ENCODE results near the gene LY86. TPM values are rescaled to one million over a fixed set of nuclear protein-coding genes. Genes with fewer than 3 reads are reported as not detected.

Gene LY86
- total RNA-seq, 4 donors from 2014 or later = 1.2 to 2.8 TPM; not detected in 2

DNA sequence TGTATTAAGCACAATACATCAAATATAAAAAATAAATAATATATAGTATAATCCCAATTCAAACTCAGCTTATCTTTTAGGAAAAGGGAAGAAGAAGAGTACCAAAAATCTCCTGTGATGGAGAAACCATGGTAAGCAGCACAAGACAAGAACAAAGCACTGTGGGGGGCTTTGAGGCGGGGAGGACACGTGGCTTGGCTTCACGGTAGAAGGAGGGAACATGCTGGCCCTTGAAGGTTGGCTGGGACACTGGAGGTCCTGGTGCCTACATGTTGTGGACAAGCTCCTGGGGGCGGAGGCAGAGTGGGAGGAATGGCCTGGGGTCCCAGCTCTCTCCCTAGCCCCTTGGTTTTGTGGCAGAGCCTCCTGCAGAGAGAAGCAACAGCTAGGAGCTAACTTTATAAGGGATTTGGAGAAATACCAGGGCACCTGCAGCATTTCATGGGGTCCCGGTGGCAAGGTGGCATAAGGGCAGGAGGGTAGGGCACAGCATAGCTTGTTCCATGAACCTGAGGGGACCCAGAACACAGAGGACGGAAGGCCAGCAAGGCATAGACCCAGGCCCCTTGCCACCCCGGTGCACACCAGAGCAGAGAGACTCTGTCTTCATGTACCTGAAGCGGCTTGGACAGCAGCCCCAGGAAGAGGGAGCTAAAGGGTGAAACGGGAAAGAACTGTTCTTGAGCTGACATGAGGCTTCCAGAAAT lies 72.0 kb downstream of the LY86 start:
- intact Hi-C loops (cut with DNase I) = no loop called here
- no peak for DNase-seq
- Histone ChIP-seq H3K36me3 (no peaks in the 10 kb centered on the region), H3K4me3 (replicated peaks in 1 of 3) (no peak overlapping the region), H3K27me3 (no peaks in the 10 kb centered on the region), H3K27ac (no peak overlapping the region), H3K9me3 (no peaks in the 10 kb centered on the region), H3K4me1 (peaks cover 0 to 4% of the 10 kb centered on the region in 2 donors)
- 87 to 89% methylated on average over 9 of the region's 9 CpGs for WGBS, 2 donors
- TF ChIP-seq POLR2A (IDR thresholded peaks at IDR 0.05) = no peak
- TF ChIP-seq, protein P1, sequence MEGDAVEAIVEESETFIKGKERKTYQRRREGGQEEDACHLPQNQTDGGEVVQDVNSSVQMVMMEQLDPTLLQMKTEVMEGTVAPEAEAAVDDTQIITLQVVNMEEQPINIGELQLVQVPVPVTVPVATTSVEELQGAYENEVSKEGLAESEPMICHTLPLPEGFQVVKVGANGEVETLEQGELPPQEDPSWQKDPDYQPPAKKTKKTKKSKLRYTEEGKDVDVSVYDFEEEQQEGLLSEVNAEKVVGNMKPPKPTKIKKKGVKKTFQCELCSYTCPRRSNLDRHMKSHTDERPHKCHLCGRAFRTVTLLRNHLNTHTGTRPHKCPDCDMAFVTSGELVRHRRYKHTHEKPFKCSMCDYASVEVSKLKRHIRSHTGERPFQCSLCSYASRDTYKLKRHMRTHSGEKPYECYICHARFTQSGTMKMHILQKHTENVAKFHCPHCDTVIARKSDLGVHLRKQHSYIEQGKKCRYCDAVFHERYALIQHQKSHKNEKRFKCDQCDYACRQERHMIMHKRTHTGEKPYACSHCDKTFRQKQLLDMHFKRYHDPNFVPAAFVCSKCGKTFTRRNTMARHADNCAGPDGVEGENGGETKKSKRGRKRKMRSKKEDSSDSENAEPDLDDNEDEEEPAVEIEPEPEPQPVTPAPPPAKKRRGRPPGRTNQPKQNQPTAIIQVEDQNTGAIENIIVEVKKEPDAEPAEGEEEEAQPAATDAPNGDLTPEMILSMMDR (IDR thresholded peaks at IDR 0.05) = no peak

DNA sequence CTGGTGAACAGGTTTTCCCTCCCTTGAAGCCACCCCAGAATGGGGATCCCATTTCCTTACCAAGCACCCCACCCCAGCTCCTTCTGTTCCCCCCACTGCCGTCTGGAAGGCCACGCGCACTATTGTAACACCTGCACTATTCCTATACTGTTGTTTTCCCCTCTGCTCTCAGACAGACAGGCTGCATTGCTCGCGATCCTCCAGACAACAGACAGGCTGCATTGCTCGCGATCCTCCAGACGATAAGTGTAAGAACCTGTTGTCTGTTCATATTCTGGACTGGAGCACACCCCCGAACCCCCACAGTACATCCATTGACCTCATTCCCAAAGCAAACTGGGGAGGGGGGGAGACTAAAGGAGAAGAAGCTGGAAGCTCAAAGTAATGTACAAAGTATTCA lies 72.7 kb downstream of the LY86 start:
- H3K36me3 ChIP-seq = no peaks in the 10 kb centered on the region
- H3K27me3 ChIP-seq = no peaks in the 10 kb centered on the region
- DNase-seq = no peak
- peaks cover 0 to 4% of the 10 kb centered on the region in 2 donors for H3K4me1 ChIP-seq
- whole genome bisulfite sequencing, 2 donors = 83 to 94% methylated on average over 9 of the region's 9 CpGs
- H3K4me3 ChIP-seq (replicated peaks in 1 of 3) = no peak overlapping the region
- no peak overlapping the region for H3K27ac ChIP-seq
- TF ChIP-seq, protein P1 (IDR thresholded peaks at IDR 0.05) = no peak
- no peak for TF ChIP-seq POLR2A (IDR thresholded peaks at IDR 0.05)
- H3K9me3 ChIP-seq = no peaks in the 10 kb centered on the region
- intact Hi-C loops (cut with DNase I) = no loop called here

DNA sequence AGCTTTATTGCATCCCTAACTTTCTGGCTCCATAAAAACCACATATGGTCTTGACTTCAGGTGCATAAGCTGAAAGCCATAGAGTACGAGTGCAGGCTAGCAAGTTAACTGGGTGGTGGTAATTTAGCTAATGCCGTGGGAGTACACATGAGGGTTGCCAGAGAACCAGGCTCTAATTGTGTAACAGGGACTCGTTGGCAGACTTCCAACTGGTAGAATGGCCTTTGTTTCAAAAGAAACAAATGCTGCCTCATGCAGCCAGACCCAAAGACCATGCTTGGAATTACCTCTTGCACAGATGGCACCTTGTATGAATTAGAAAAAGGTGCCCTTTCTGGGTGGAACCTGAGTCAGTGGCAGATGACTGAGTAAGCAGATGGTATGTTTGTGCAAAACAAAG lies 73.2 kb downstream of the LY86 start:
- intact Hi-C loops (cut with DNase I) = no loop called here
- peak; percentile 69 to 71 for DNase-seq
- Histone ChIP-seq H3K36me3 (no peaks in the 10 kb centered on the region), H3K27me3 (no peaks in the 10 kb centered on the region), H3K4me1 (peaks cover 0 to 4% of the 10 kb centered on the region in 2 donors), H3K9me3 (no peaks in the 10 kb centered on the region), H3K27ac (no peak overlapping the region), H3K4me3 (replicated peaks in 1 of 3) (no peak overlapping the region)
- 10 to 13% methylated on average over 3 of the region's 3 CpGs for WGBS, 2 donors
- no peak for TF ChIP-seq POLR2A (IDR thresholded peaks at IDR 0.05)
- TF ChIP-seq, protein P1 (IDR thresholded peaks at IDR 0.05) = no peak

DNA sequence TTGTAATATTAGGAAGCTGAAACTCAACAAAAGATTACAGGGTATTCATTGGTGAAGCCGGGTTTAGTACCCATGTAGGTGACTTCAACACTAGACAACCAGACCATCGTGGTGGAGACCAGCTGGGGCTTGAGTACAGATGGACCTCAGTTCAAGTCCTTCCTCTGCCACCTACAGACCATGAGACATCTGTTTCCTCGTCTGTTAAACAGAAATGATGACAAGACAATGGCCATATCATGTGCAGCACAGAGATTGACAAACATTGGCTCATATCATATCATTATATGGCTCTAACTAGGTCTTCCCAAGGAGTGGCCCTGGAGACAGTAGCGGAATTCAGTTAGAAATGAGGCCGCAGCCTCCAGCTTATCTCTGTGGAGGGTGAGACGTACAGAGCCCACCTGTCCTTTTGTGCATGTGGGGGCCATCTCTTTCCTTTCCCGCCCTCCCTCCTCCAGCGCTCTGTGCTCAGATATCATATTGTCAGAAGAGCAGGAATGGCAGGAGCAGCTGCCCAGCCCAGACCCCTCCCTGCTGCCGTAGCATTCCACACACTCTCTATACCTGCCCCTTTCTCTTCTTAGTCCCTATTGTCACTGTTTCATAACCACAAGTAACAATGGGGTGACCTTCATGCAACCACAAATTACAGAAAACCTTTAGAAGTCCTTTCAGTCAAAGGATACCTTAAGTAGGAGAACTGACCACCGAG lies 75.1 kb downstream of the LY86 start:
- H3K27me3 ChIP-seq = no peaks in the 10 kb centered on the region
- H3K36me3 ChIP-seq = no peaks in the 10 kb centered on the region
- intact Hi-C loops (cut with DNase I) = no loop called here
- H3K27ac ChIP-seq = no peak overlapping the region
- no peak for DNase-seq
- H3K4me3 ChIP-seq (replicated peaks in 1 of 3) = no peak overlapping the region
- no peak for TF ChIP-seq POLR2A (IDR thresholded peaks at IDR 0.05)
- TF ChIP-seq, protein P1 (IDR thresholded peaks at IDR 0.05) = no peak
- 93 to 96% methylated on average over 10 of the region's 10 CpGs for WGBS, 2 donors
- H3K9me3 ChIP-seq = no peaks in the 10 kb centered on the region
- H3K4me1 ChIP-seq = peaks cover 0 to 4% of the 10 kb centered on the region in 2 donors

All from thyroid gland (tissue), 4 donors.